H7 (cell line): ENCODE measurements around the gene RETSAT. TPM values are rescaled to one million over a fixed set of nuclear protein-coding genes. Genes with fewer than 3 reads are reported as not detected.
"Not testable (repeated sequence)": the region's sequence is repeated elsewhere in the genome, so short reads cannot be mapped to it uniquely, and the experiment has no call there.

Source experiments
- DNase-seq: peaks from one replicate; pipeline ENCODE4 v3.0.0; 2012
- H3K27me3 ChIP-seq: 2 replicates; pipeline ENCODE4 v1.6.0; 2011; ENCODE audit warnings: mild to moderate bottlenecking, low read length; ENCODE audit not compliant: control insufficient read depth, insufficient read depth
- H3K36me3 ChIP-seq: replicated peaks from 2 replicates; pipeline ENCODE4 v1.5.1; 2011; ENCODE audit warnings: low read length; ENCODE audit not compliant: control insufficient read depth, insufficient read depth
- H3K4me3 ChIP-seq: 2 replicates; pipeline ENCODE4 v1.5.1; 2011; ENCODE audit warnings: low read depth, mild to moderate bottlenecking, control low read depth, low read length, moderate library complexity; ENCODE audit not compliant: insufficient read depth
- total RNA-seq: library from RNA; depleted of rRNA; stranded (reverse); fragments of >200 nt; shearing (Covaris generic); gene quantifications from 2 replicates; pipeline ENCODE4 v1.2.3, GENCODE V29; 2014; rRNA removed

The RETSAT gene
- total RNA-seq, 1 experiment from 2014 or later: 18.5 TPM

GRCh38 chr2:85315921-85316320, 38.4 kb downstream of the RETSAT start:
- DNase-seq, H3K4me3 ChIP-seq, H3K36me3 ChIP-seq, H3K27me3 ChIP-seq: not testable (repeated sequence)

- no peak for DNase-seq
- H3K27me3 ChIP-seq: no peaks in the 10 kb centered on the region
- H3K36me3 ChIP-seq: peaks cover 6% of the 10 kb centered on the region
- H3K4me3 ChIP-seq: no peak overlapping the region
These were observed 39.5 kb downstream of the RETSAT start for GRCh38 chr2:85314884-85315242.

- no peak overlapping the region for H3K4me3 ChIP-seq
- H3K27me3 ChIP-seq: no peaks in the 10 kb centered on the region
- DNase-seq: no peak
- peaks cover 15% of the 10 kb centered on the region for H3K36me3 ChIP-seq
These were observed 41.9 kb downstream of the RETSAT start for GRCh38 chr2:85312404-85312803.

- H3K4me3 ChIP-seq: no peak overlapping the region
- DNase-seq: no peak
- H3K36me3 ChIP-seq: peaks cover 27% of the 10 kb centered on the region
- no peaks in the 10 kb centered on the region for H3K27me3 ChIP-seq
These were observed 44.0 kb downstream of the RETSAT start for GRCh38 chr2:85310330-85310729.

GRCh38 chr2:85309699-85310321, 44.5 kb downstream of the RETSAT start:
- Histone ChIP-seq H3K4me3 (no peak overlapping the region), H3K27me3 (no peaks in the 10 kb centered on the region), H3K36me3 (peaks cover 30% of the 10 kb centered on the region)
- no peak for DNase-seq

GRCh38 chr2:85308896-85309555, 45.3 kb downstream of the RETSAT start:
- DNase-seq: no peak
- Histone ChIP-seq H3K36me3 (peaks cover 35% of the 10 kb centered on the region), H3K27me3 (no peaks in the 10 kb centered on the region), H3K4me3 (no peak overlapping the region)

- no peaks in the 10 kb centered on the region for H3K27me3 ChIP-seq
- no peak for DNase-seq
- peaks cover 44% of the 10 kb centered on the region for H3K36me3 ChIP-seq
- no peak overlapping the region for H3K4me3 ChIP-seq
These were observed 46.1 kb downstream of the RETSAT start for GRCh38 chr2:85308201-85308600.

GRCh38 chr2:85307527-85307897, 46.8 kb downstream of the RETSAT start:
- Histone ChIP-seq H3K4me3 (no peak overlapping the region), H3K36me3 (peaks cover 45% of the 10 kb centered on the region), H3K27me3 (no peaks in the 10 kb centered on the region)
- DNase-seq: no peak

- no peak for DNase-seq
- H3K4me3 ChIP-seq: no peak overlapping the region
- H3K27me3 ChIP-seq: no peaks in the 10 kb centered on the region
- H3K36me3 ChIP-seq: peaks cover 43% of the 10 kb centered on the region
These were observed 50.4 kb downstream of the RETSAT start for GRCh38 chr2:85303780-85304531.

- Histone ChIP-seq H3K36me3 (peaks cover 36% of the 10 kb centered on the region), H3K4me3 (no peak overlapping the region), H3K27me3 (no peaks in the 10 kb centered on the region)
- no peak for DNase-seq
These were observed 52.2 kb downstream of the RETSAT start for GRCh38 chr2:85302121-85302520.

Other genes with a start within 250 kb of the RETSAT start
- 9.9 and 10.7 TPM in 2 replicates for gene TCF7L1, start 221.1 kb downstream of the RETSAT start, total RNA-seq
- gene TGOLN2, start 26.5 kb downstream of the RETSAT start, total RNA-seq: 33.0 and 37.0 TPM in 2 replicates
- gene ELMOD3, start 241 bp upstream of the RETSAT start, total RNA-seq: 11.3 and 11.5 TPM in 2 replicates
- 242 and 268 TPM in 2 replicates for gene CAPG, start 55.8 kb upstream of the RETSAT start, total RNA-seq
- gene SH2D6, start 64.2 kb upstream of the RETSAT start, total RNA-seq: not detected in 2 replicates
- gene MAT2A, start 184.6 kb upstream of the RETSAT start, total RNA-seq: 57.6 and 98.6 TPM in 2 replicates
- 23.3 and 33.0 TPM in 2 replicates for gene GGCX, start 207.0 kb upstream of the RETSAT start, total RNA-seq
- gene VAMP8, start 223.1 kb upstream of the RETSAT start, total RNA-seq: 17.7 and 33.0 TPM in 2 replicates
- 1.00 and 1.4 TPM in 2 replicates for gene VAMP5, start 229.9 kb upstream of the RETSAT start, total RNA-seq
- 159 and 201 TPM in 2 replicates for gene RNF181, start 241.2 kb upstream of the RETSAT start, total RNA-seq
- gene TMEM150A, start 248.2 kb upstream of the RETSAT start, total RNA-seq: 15.7 and 17.9 TPM in 2 replicates